NCI-H2196 (cell line): ENCODE measurements around the gene TAOK1.
"Not testable (repeated sequence)": the region's sequence is repeated elsewhere in the genome, so short reads cannot be mapped to it uniquely, and the experiment has no call there.

Experiments used
- DNase-seq: peaks from one replicate; lab custom pipeline; 2025; ENCODE audit not compliant: unreplicated experiment; lab: John Stamatoyannopoulos, UW

TAOK1 gene

GRCh38 chr17:29443041-29443739, 53.0 kb downstream of the TAOK1 start:
- DNase-seq = no peak

DNA sequence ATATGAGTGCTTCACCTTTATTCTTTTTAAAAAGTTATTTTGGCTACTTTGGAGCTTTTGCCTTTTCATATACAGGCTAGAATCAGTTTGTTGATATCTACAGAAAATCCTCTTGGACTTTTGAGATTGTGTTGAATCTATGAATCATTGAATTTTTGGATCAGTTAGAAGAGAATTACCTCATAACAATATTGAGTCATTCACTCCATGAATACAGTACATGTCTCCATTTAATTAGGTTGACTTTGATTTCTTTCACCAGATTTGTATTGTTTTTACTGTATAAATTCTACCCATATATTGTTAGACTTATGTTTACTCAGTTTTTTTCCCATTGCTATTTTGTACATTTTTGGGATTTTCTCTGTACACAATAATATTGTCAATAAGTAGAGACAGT, 54.4 kb downstream of the TAOK1 start:
- DNase-seq = no peak

- DNase-seq = no peak
Measured at GRCh38 chr17:29445844-29446243, 55.7 kb downstream of the TAOK1 start.

GRCh38 chr17:29449865-29450671, 59.9 kb downstream of the TAOK1 start:
- DNase-seq = no peak

DNA sequence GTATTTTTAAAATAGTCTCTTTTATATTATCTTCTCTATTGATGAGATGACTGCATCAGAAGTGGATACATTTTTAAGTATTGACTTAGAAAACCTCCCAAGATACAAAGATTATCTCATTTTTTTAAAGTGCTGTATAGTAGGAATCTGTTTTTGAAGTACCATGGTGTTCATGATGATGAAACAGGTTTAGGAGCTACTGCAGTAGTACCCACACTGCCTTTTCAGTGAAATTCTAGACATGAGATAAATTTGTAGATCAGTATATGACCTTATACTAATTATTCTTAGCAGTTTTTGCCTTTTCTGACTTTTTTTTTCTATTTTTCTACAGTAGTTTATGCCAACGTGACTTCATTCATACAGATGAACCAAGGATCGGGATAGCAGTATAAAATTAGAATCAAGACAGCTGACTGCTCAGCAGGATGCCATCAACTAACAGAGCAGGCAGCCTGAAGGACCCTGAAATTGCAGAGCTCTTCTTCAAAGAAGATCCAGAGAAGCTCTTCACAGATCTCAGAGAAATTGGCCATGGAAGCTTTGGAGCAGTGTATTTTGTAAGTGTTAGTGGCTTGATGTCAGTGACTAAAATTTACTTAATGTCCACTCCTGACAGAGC, 61.1 kb downstream of the TAOK1 start:
- DNase-seq = no peak

DNA sequence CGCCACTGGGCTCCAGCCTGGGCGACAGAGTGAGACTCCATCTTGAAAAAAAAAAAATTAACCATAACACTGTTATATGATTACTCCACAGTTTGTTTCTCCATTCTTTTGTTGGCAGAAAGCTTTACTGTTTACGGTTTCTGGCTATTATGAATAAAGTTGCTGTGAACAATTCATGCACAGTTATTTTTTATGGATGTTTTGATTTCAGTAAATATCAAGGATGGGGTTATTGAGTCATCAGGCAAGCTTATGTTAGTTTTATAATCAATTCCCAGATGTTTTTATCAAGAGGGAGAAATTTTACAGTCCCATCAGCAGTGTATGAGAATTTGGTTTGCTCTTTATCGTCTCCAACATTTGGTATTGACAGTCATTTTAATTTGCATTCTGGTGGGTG, 67.9 kb downstream of the TAOK1 start:
- DNase-seq = no peak

- DNase-seq = no peak
Measured at GRCh38 chr17:29461483-29462206, 71.5 kb downstream of the TAOK1 start.

GRCh38 chr17:29469276-29469675, 79.1 kb downstream of the TAOK1 start:
- DNase-seq = no peak

DNA sequence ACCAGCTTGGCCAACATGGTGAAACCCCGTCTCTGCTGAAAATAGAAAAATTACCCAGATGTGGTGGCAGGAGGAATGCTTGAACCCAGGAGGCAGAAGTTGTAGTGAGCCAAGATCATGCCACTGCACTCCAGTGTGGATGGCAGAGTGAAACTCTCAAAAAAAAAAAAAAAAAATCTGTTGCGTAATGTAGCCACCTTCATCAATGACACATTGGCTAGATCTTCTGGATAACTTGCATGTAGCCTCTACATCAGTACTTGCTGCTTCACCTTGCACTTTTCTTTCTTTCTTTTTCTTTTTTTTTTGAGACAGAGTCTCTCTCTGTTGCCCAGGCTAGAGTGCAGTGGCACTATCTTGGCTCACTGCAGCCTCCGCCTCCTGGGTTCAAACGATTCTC, 83.3 kb downstream of the TAOK1 start:
- not testable (repeated sequence) for DNase-seq

DNA sequence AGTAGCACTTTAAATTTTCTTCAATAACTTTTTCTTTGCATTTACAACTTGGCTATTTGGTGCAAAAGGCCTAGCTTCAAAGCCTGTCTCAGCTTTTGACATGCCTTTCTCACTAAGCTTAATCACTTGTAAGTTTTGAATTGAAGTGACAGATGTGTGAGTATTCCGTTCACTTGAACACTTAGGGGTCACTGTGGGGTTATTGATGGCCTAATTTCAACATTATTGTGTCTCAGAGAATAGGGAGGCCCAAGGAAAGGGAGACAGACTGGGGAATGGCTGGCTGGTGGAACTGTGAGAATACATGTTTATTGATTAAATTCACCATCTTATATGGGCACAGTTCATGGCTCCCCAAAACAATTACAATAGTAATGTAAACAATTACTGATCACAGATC, 84.1 kb downstream of the TAOK1 start:
- no peak for DNase-seq

GRCh38 chr17:29475891-29476290, 85.7 kb downstream of the TAOK1 start:
- no peak for DNase-seq

DNA sequence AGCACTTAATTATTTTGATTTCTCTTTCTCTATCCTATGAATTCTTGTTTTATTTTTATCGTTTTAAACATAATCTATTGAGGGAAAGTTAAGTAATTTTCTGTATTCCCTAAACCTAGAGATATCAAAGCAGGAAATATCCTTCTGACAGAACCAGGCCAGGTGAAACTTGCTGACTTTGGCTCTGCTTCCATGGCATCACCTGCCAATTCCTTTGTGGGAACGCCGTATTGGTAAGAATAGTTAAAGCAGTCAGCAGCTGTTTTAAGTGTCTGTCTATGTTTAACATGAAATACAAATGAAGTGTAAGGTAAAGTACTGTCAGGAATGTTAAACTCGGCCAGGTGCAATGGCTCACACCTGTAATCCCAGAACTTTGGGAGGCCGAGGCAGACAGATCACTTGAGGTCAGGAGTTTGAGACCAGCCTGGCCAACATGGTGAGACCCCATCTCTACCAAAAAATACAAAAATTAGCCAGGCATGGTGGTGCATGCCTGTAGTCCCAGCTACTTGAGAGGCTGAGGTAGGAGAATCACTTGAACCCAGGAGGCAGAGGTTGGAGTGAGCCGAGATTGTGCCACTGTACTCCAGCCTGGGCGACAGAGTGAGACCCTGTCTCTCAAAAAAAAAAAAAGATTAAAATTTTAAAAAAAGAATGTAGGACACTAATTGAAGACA, 90.2 kb downstream of the TAOK1 start:
- peak; percentile 6 for DNase-seq

DNA sequence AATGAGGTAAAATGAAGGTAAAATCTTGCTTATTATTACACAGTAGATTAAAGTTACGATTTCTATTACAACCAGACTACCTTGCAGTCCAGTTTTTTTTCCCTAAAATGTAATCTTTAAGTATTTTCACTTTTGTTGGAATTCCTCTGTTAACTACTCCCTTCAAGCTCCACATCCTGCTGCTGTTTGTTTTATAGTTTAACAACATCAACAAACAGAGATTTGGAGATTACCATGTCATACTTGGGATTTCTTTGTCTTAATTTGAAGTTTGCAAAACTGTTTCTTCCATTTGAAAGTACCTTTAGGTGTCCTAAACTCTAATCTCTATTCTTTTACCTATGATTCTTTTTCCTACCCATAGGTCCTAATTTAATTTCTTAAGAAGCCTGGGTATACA, 93.3 kb downstream of the TAOK1 start:
- DNase-seq = no peak

DNA sequence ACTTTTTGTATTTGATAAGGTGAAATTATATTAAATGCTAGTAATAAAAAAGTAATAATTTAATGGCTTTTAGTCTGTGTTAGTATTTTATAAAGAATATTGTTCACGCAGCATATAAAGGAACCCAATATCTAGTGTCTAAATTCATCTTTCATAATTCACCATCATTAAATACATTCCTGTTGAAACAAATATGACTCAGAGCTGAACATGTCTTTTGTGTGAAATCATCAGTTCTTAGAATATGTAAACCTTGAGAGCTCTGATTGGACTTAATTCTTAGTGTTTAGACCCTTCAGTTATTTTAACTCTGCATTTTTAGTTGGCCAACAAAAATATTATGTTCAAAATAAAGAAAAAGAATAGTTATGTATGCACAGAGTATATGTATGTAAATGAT, 104.8 kb downstream of the TAOK1 start:
- DNase-seq = no peak

DNA sequence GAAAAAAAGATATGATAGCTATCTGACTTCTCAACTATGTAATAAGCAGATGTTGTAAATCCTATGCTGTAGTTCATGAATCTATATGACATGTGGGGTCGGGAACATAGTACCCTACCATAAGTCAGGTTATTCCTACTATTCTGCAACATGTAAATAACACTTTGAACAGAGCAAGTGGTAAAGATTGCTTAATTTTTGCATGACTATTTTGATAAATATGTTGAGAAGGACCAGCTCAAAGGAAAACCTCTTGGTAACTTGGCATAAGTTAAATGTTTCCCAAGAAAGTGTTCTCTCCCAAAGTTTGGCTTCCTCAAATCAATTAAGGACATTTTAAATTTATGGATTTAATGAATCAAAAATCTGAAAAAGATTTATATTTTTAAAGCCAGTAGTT, 114.5 kb downstream of the TAOK1 start:
- DNase-seq = no peak

DNA sequence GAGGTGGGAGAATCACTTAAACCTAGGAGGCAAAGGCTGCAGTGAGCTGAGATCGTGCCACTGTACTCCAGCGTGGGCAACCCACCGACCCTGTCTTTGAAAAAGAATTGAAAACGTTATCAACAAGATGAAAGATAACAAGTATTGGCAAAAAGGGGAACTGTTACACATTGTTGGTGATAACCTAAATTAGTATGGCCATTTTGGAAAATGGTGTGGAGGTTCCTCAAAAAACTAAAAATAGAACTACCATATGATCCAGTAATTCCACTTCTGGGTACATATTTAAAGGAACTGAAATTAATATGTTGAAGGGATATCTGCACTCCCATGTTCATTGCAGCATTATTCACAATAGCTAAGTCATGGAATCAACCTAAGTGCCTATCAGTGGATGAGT, 115.7 kb downstream of the TAOK1 start:
- no peak for DNase-seq

DNA sequence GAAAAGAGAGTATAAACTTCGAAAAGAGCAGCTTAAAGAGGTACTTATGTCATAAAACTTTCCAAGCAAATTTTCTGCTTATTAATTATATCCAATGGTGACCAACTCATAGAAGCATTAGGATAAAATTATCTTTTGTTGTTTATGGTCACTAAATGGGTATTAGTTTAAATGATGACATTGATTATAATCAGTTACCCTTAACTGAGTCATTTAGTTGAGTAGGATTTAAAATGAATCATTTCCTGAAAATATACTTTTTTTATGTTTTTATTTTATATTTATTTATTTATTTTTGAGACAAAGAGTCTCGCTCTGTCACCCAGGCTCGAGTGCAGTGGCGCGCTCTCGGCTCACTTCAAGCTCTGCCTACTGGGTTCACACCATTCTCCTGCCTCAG, 120.8 kb downstream of the TAOK1 start:
- DNase-seq = no peak

GRCh38 chr17:29514792-29515191, 124.6 kb downstream of the TAOK1 start:
- DNase-seq = no peak

GRCh38 chr17:29518359-29518758, 128.2 kb downstream of the TAOK1 start:
- DNase-seq = no peak

DNA sequence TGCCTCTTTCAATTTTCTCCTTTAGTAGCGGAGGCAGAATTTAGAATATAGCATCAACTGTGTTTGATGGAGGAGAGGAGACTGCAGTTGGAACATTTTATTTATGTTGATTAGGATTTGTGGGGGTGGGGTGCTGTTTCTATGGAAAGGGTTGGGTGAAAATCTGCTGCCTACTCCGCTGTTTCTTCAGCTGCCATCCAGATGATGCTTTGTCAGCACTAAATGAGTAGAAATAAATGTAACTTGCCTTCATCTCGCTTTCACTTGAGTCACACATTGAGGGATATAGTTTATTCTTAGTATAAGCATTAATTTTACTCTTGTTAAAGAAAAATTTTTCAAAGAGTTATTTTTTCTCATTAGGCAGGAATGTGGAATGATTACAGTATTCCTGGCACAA, 134.5 kb downstream of the TAOK1 start:
- DNase-seq = no peak

DNA sequence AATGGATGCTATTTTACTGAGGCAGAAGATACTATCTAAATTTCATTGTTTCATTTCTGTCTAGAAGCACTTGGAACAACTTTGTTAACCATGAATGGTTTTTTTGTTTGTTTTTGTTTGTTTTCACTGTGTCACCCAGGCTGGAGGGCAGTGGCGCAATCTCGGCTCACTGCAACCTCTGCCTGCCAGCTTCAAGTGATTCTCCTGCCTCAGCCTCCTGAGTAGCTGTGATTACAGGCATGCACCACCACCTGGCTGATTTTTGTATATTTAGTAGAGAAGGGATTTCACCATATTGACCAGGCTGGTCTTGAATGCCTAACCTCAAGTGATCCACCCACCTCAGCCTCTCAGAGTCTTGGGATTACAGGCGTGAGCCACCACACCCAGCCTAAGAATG, 136.2 kb downstream of the TAOK1 start:
- no peak for DNase-seq
